Caco-2 (cell line): Measurements from ENCODE around the gene PIGS. TPM values are rescaled to one million over a fixed set of nuclear protein-coding genes. Genes with fewer than 3 reads are reported as not detected.

Experiments
- BruUV-seq: library from RNA; stranded (reverse); fragments of 400-500 nt; replicated peaks from 2 replicates; lab custom pipeline; 2021; lab: Mats Ljungman, UMichigan
- CTCF ChIA-PET: fragments of 300-600 bp; sonication (Branson Sonifier 250); formaldehyde crosslinking; loops from one replicate; lab custom pipeline; 2022; ENCODE audit warnings: antibody characterized with exemption; lab: Charles Lee
- POLR2A ChIA-PET: fragments of 300-600 bp; sonication (Branson Sonifier 250); formaldehyde crosslinking; loops from one replicate; lab custom pipeline; 2022; ENCODE audit warnings: antibody characterized with exemption; lab: Charles Lee
- DNase-seq, 2 experiments: peaks; one replicate each; pipeline versions ENCODE4 v3.0.0 to v3.0.0-alpha.2; 2020 to 2022
- H3K27me3 ChIP-seq: replicated peaks from 2 replicates; pipeline ENCODE4 v1.6.0; 2011; ENCODE audit warnings: low read length; ENCODE audit not compliant: control insufficient read depth, insufficient read depth
- H3K36me3 ChIP-seq: 2 replicates; pipeline ENCODE4 v1.5.1; 2011; ENCODE audit warnings: low read length; ENCODE audit not compliant: control insufficient read depth, insufficient read depth
- H3K4me1 ChIP-seq: fragments of 250-450 bp; sonication (Bioruptor Pico); 2 replicates; pipeline ENCODE4 v1.5.1; 2020; ENCODE audit warnings: mild to moderate bottlenecking
- H3K4me3 ChIP-seq: 2 replicates; pipeline ENCODE4 v1.5.1; 2011; ENCODE audit warnings: low read depth, mild to moderate bottlenecking, control low read depth, low read length
- H3K9me3 ChIP-seq: fragments of 250-450 bp; sonication (Bioruptor Pico); 2 replicates; pipeline ENCODE4 v1.5.1; 2020; ENCODE audit warnings: mild to moderate bottlenecking, moderate library complexity
- H3K27ac Mint-ChIP-seq: one replicate; pipeline ENCODE4 v1.8.0; 2022; ENCODE audit warnings: mixed read lengths; ENCODE audit not compliant: unreplicated experiment
- H3K27me3 Mint-ChIP-seq: one replicate; pipeline ENCODE4 v1.8.0; 2022; ENCODE audit warnings: mixed read lengths; ENCODE audit not compliant: insufficient read depth, unreplicated experiment
- H3K36me3 Mint-ChIP-seq: one replicate; pipeline ENCODE4 v1.8.0; 2022; ENCODE audit warnings: mild to moderate bottlenecking, mixed read lengths; ENCODE audit not compliant: insufficient read depth, unreplicated experiment
- H3K4me1 Mint-ChIP-seq: one replicate; pipeline ENCODE4 v1.8.0; 2022; ENCODE audit warnings: low read depth, mixed read lengths; ENCODE audit not compliant: unreplicated experiment
- H3K4me3 Mint-ChIP-seq: one replicate; pipeline ENCODE4 v1.8.0; 2022; ENCODE audit warnings: mild to moderate bottlenecking, moderate library complexity, mixed read lengths; ENCODE audit not compliant: unreplicated experiment
- H3K9me3 Mint-ChIP-seq: one replicate; pipeline ENCODE4 v1.8.0; 2022; ENCODE audit warnings: mixed read lengths; ENCODE audit not compliant: unreplicated experiment
- intact Hi-C: fragments of 100-400 bp; cut with micrococcal nuclease; formaldehyde crosslinking; loops from one replicate; pipeline ENCODE4 v1.10.0; 2022; ENCODE audit not compliant: unreplicated experiment
- total RNA-seq: library from RNA; stranded (reverse); gene quantifications from 2 replicates; pipeline ENCODE4 v1.2.3, GENCODE V29; 2022
- TF ChIP-seq, protein P1 (sequence below), 2 experiments: fragments of 200-600 bp in 1 of 2; IDR thresholded peaks; 1 replicate in 1 of 2; 2 replicates in 1 of 2; pipeline versions ENCODE4 v1.5.1 to v1.8.0; 2011 to 2022; ENCODE audit warnings: antibody characterized with exemption in 1 of 2, control low read depth in 1 of 2, inconsistent platforms in 1 of 2, low read depth in 1 of 2, low read length in 1 of 2, mild to moderate bottlenecking in 1 of 2, moderate library complexity in 1 of 2; ENCODE audit not compliant: insufficient read depth in 1 of 2, severe bottlenecking in 1 of 2, unreplicated experiment in 1 of 2

PIGS gene
- total RNA-seq, 1 experiment from 2014 or later: 99.6 TPM

DNA sequence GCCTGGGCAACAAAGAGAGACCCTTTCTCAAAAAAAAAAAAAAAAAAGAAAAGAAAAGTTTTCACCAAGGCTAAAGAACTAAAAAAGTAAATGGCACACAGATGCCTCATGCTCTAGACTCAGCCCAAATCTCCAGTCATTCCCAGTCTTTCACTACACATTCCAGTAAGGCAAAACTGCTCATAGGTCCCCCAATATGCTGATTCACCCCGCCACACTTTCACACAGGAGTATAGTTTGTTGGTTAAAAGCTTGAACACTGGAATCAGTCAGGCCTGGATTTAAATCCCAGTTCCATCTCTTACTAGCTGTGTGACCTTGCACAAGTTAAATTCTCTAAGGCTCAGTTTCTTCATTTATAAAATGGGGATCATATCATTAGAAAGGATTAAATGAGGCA, 1.9 kb downstream of the PIGS start:
- no peak overlapping the region for H3K27ac Mint-ChIP-seq
- no peaks in the 10 kb centered on the region for H3K9me3 Mint-ChIP-seq
- Histone ChIP-seq H3K27me3 (no peaks in the 10 kb centered on the region), H3K4me1 (peaks cover 21% of the 10 kb centered on the region), H3K36me3 (no peaks in the 10 kb centered on the region; the same call in 1 of the 2 replicates), H3K9me3 (no peaks in the 10 kb centered on the region), H3K4me3 (no peak overlapping the region)
- DNase-seq: no peak
- no peaks in the 10 kb centered on the region for H3K27me3 Mint-ChIP-seq
- TF ChIP-seq, protein P1, sequence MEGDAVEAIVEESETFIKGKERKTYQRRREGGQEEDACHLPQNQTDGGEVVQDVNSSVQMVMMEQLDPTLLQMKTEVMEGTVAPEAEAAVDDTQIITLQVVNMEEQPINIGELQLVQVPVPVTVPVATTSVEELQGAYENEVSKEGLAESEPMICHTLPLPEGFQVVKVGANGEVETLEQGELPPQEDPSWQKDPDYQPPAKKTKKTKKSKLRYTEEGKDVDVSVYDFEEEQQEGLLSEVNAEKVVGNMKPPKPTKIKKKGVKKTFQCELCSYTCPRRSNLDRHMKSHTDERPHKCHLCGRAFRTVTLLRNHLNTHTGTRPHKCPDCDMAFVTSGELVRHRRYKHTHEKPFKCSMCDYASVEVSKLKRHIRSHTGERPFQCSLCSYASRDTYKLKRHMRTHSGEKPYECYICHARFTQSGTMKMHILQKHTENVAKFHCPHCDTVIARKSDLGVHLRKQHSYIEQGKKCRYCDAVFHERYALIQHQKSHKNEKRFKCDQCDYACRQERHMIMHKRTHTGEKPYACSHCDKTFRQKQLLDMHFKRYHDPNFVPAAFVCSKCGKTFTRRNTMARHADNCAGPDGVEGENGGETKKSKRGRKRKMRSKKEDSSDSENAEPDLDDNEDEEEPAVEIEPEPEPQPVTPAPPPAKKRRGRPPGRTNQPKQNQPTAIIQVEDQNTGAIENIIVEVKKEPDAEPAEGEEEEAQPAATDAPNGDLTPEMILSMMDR (IDR thresholded peaks at IDR 0.05; ENCODE audit: insufficient read depth in 1 of 2, low read depth in 1 of 2, low read length in 1 of 2, severe bottlenecking in 1 of 2, unreplicated experiment in 1 of 2): no peak
- H3K4me3 Mint-ChIP-seq: no peak overlapping the region
- CTCF ChIA-PET: no interaction called here
- POLR2A ChIA-PET: no interaction called here
- TSS peak; percentile 45 for BruUV-seq
- intact Hi-C loops: no loop called here
- peaks cover 14% of the 10 kb centered on the region for H3K36me3 Mint-ChIP-seq
- peaks cover 12% of the 10 kb centered on the region for H3K4me1 Mint-ChIP-seq

DNA sequence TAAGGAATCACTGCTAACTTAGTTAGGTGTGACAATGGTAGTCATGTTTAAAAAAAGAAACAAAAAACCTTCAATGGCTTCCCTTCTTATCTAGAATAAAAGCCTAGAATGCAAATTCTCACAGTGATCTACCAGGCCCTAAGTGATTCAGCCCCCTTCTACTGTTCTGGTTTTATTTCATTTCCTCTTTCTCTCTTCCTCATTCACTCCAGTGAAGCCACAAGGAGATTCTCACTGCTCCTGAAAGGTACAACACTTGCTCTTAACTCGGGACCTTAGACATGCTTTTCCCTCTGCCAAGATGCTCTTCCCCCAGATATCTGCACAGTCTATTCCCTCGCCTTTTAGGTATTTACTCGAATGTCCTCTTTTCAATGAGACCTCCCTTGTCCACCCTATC, 3.7 kb downstream of the PIGS start:
- no peaks in the 10 kb centered on the region; the same call in 1 of the 2 replicates for H3K36me3 ChIP-seq
- H3K36me3 Mint-ChIP-seq: peaks cover 32% of the 10 kb centered on the region
- H3K9me3 ChIP-seq: no peaks in the 10 kb centered on the region
- TF ChIP-seq, protein P1 (IDR thresholded peaks at IDR 0.05; ENCODE audit: insufficient read depth in 1 of 2, low read depth in 1 of 2, low read length in 1 of 2, severe bottlenecking in 1 of 2, unreplicated experiment in 1 of 2): no peak
- H3K4me1 Mint-ChIP-seq: peaks cover 16% of the 10 kb centered on the region
- ChIA-PET POLR2A (no interaction called here), CTCF (no interaction called here)
- no peaks in the 10 kb centered on the region for H3K27me3 ChIP-seq
- H3K9me3 Mint-ChIP-seq: no peaks in the 10 kb centered on the region
- no peak overlapping the region for H3K4me3 ChIP-seq
- peaks cover 25% of the 10 kb centered on the region for H3K4me1 ChIP-seq
- intact Hi-C loops: no loop called here
- H3K4me3 Mint-ChIP-seq: no peak overlapping the region
- no peak overlapping the region for H3K27ac Mint-ChIP-seq
- no peak for DNase-seq
- no peaks in the 10 kb centered on the region for H3K27me3 Mint-ChIP-seq
- BruUV-seq: no TSS peak

DNA sequence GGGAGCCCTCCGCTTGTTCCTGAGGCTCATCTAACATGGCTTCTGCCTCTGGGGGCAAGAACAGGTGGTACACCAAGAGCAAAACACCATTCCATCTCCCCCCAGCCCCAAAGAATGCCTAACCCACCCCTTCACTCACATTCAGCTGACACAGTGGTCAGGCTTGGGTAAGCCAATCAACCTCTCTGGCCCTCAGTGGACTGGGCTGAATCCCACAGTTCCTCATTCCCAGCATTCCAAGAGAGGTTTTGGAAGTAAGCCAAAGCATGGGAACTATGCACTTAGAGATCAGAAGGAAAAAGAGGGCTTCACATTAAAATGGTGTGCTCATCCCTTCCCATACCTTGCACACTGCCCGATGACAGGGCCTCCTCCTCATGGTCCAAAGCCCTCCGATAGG, 7.8 kb downstream of the PIGS start:
- CTCF ChIA-PET: no interaction called here
- H3K27me3 Mint-ChIP-seq: no peaks in the 10 kb centered on the region

More for the DNA sequence above, 7.8 kb downstream of the PIGS start:
- no peaks in the 10 kb centered on the region for H3K9me3 ChIP-seq
- peaks cover 4% of the 10 kb centered on the region for H3K36me3 ChIP-seq
- Mint-ChIP-seq H3K27ac (peak overlapping the region; percentile 64), H3K9me3 (no peaks in the 10 kb centered on the region), H3K36me3 (peaks cover 51% of the 10 kb centered on the region), H3K4me1 (peaks cover 10% of the 10 kb centered on the region), H3K4me3 (no peak overlapping the region)
- POLR2A ChIA-PET: no interaction called here
- no TSS peak for BruUV-seq
- peak in 1 of 2 experiments; percentile 46 for DNase-seq
- no peaks in the 10 kb centered on the region for H3K27me3 ChIP-seq
- TF ChIP-seq, protein P1 (IDR thresholded peaks at IDR 0.05; ENCODE audit: insufficient read depth in 1 of 2, low read depth in 1 of 2, low read length in 1 of 2, severe bottlenecking in 1 of 2, unreplicated experiment in 1 of 2): no peak
- intact Hi-C loops: no loop called here
- peaks cover 9% of the 10 kb centered on the region for H3K4me1 ChIP-seq
- no peak overlapping the region for H3K4me3 ChIP-seq
